ENCODE data around the gene POU2F2.

POU2F2 gene

GRCh38 chr19:42125536-42125935 lies 6.7 kb downstream of the POU2F2 start:
- DNase-seq (ENCODE audit: low read depth in 3 of 3): no peak

GRCh38 chr19:42124386-42124901 lies 7.8 kb downstream of the POU2F2 start:
- DNase-seq (ENCODE audit: low read depth in 3 of 3): no peak

GRCh38 chr19:42123765-42124164 lies 8.5 kb downstream of the POU2F2 start:
- DNase-seq (ENCODE audit: low read depth in 3 of 3): no peak

- peak; percentile 49 to 80 (median 69) for DNase-seq (ENCODE audit: low read depth in 3 of 3)
These were observed 9.3 kb downstream of the POU2F2 start for GRCh38 chr19:42122691-42123607.

GRCh38 chr19:42121656-42122069 lies 10.6 kb downstream of the POU2F2 start:
- peak; percentile 70 to 88 (median 75) for DNase-seq (ENCODE audit: low read depth in 3 of 3)

DNA sequence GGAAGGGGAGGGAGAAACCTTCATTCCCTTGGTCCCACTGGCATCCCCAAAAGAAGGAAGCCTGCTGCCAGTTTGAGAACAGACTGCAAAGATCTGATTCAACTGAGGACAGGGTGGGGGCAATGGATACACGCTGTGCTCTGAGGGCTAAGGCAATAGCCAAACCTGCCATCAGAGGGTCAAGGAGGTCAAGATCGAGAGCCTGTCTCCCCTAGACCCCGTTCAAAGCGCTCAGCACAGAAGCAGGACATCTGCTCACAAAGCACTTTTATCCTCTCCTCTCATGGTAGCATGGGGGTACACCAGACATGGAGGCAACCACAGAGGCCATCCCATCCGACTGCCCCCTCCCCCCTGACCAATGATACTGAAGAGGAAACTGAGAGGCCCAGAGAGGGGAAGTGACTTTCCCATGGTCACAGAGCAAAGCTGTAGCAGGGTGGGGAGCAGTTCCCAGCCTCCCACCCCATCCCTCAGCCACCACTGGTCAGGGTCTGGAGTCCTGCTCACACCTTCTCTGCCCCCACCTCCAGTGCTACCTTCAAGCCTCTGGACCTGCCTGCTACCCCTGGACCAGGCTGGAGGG lies 11.1 kb downstream of the POU2F2 start:
- DNase-seq (ENCODE audit: low read depth in 3 of 3): no peak

DNA sequence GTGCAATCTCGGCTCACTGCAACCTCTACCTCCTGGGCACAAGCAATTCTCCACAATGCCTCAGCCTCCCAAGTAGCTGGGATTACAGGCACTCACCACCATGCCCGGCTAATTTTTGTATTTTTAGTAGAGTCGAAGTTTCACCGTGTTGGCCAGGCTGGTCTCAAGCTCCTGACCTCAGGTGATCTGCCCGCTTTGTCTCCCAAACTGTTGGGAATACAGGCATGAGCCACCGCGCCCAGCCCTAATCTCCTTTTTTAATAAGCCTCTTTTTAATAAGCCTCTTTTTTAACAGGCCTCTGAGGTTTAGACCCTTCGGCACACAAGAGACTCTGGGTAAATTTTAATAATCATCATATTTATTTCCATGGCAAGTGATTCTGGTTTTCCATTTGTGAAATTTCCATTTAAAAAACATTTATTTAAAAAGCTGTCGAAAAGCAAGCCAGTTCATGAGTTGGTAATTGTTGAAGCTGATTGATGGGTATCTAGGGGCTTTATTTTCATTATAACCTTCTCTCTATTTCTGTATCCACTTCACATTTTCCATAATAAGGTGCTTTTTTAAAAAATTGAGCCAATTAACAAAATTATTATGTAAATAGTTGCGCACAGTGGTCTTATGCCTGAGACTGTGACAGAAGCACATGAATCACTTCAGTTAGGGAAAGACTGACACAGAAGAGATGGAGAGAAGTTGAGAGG lies 11.8 kb downstream of the POU2F2 start:
- no peak for DNase-seq (ENCODE audit: low read depth in 3 of 3)

DNA sequence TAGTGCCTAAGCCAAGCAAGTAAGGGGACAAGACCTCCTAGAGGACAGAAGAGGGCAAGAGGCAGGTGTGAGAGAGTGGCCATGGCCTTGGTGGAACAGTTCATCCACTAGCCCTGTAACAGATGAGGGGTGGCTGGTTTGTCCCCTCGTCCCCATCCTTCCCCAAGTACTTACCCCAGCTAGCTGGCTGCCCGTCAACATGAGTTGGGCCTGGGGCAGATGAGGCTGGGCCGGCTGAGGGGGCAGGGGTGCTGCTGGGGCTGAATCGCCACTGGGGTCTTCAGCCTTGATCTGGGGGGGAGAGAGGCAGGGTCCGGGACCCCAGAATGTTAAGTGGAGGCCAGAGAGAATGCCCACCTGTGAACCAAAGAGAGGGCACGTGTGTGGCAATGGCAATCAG lies 15.2 kb downstream of the POU2F2 start:
- DNase-seq (ENCODE audit: low read depth in 3 of 3): no peak

GRCh38 chr19:42116308-42117075 lies 15.8 kb downstream of the POU2F2 start:
- no peak for DNase-seq (ENCODE audit: low read depth in 3 of 3)

DNA sequence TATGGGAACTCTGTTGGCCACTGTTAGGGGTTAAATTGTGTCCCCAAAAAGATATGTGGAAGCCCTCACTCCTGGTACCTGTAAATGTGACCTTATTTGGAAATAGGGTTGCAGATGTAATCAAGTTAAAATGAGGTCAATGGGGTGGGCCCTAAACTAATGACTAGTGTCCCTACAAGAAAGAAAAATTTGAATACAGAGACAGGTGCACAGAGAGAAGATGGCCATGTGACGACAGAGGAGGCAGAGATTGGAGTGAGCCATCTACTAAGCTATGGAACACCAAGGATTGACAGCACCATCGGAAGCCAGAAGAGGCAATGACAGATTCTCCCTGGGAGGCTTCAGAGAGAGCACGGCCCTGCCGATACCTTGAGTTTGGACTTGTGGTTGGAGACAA lies 16.5 kb downstream of the POU2F2 start:
- DNase-seq (ENCODE audit: low read depth in 3 of 3): no peak

- no peak for DNase-seq (ENCODE audit: low read depth in 3 of 3)
These were observed 17.0 kb downstream of the POU2F2 start for GRCh38 chr19:42115219-42115618.

- no peak for DNase-seq (ENCODE audit: low read depth in 3 of 3)
These were observed 17.8 kb downstream of the POU2F2 start for GRCh38 chr19:42114412-42114811.

- DNase-seq (ENCODE audit: low read depth in 3 of 3): no peak
These were observed 18.5 kb downstream of the POU2F2 start for GRCh38 chr19:42113641-42114348.

GRCh38 chr19:42111811-42112210 lies 20.4 kb downstream of the POU2F2 start:
- DNase-seq (ENCODE audit: low read depth in 3 of 3): no peak

- DNase-seq (ENCODE audit: low read depth in 3 of 3): no peak
These were observed 20.9 kb downstream of the POU2F2 start for GRCh38 chr19:42111384-42111783.

DNA sequence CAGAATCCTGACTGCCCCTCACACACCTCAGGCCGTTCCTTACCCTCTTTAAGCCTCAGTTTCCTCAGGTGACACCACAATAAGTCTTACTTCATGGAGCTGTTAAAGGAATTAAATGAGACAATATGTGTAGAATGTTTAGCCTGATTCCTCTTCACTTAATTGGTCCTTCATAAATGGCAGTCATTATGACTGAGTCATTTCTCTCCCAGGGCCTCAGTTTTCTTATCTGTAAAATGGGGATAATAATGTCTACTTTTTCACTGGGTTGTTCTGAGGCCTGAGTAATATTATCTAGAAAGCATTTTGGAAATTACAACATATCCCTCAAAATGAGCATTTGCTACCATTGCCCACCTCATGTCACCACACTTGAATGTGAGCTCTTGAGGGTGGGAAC lies 21.6 kb downstream of the POU2F2 start:
- no peak for DNase-seq (ENCODE audit: low read depth in 3 of 3)

DNA sequence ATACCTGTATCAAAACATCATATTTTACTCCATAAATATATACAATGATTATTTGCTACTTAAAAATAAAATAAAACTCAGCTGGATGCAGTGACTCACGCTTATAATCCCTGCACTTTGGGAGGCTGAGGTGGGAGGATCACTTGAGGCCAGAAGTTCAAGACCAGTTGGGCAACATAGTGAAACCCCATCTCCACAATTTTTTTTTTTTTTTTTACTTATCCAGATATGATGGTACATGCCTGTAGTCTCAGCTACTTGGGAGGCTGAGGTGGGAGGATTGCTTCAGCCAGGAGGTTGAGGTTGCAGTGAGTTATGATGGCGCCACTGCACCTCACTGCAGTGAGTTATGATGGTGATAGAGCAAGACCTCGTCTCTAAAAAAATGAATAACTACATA lies 22.4 kb downstream of the POU2F2 start:
- DNase-seq (ENCODE audit: low read depth in 3 of 3): no peak

- peak; percentile 81 to 87 (median 85) for DNase-seq (ENCODE audit: low read depth in 3 of 3)
These were observed 23.5 kb downstream of the POU2F2 start for GRCh38 chr19:42108527-42109389.

DNA sequence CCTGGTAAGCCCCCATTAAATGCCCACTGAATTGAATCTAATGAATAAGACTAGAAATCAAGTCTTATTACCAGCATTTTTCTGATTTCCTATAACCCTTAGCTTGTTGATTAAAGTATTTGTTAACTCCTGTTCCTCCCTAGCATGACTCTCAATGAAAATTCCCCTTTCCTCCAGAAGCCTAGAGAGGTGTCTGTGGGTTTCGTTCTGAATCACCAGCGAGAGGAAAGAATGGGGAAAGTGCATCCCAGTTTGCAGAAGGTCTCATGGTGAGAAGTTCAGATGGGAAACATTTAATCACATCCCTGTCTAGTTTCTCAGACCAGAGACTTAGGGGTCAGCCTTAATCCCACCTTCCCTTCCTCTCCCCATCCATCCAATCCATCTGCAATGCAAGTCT lies 26.9 kb downstream of the POU2F2 start:
- DNase-seq (ENCODE audit: low read depth in 3 of 3): no peak

DNA sequence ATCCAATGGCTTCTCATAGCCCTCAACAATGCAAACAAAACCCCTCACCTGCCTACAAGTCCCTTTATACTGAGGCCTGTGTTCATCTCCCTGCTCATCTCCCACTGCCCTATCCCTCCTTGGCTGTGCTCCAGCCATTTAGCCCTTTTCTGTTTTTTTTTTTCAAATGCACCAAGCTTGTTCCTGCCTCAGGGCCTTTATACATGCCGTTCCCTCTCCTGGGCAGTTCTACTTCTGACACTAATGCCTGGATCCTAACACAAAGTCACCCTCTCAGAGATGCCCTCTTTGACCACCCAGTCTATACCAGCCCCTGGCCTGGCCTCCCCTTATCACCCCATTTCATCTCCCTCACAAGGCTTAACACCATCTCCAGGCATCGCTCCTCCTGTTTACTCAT lies 29.4 kb downstream of the POU2F2 start:
- no peak for DNase-seq (ENCODE audit: low read depth in 3 of 3)
